GM21515 (cell line): Measurements from ENCODE around the gene RPL37.
"Not testable (repeated sequence)": the region's sequence is repeated elsewhere in the genome, so short reads cannot be mapped to it uniquely, and the experiment has no call there.

Experiments used
- ATAC-seq: cut with Tn5 transposase; IDR thresholded peaks from one replicate; pipeline ENCODE4 v1.9.1; 2021; ENCODE audit not compliant: unreplicated experiment

Gene RPL37

GRCh38 chr5:40798012-40798800 is 36.8 kb downstream of the RPL37 start, which contains the start of gene PRKAA1:
TSS of gene PRKAA1 (minus strand) at chr5:40798374. CDS start at chr5:40798189, 185 bp downstream.
- peak; percentile 97 for ATAC-seq

GRCh38 chr5:40797273-40798011 is 37.6 kb downstream of the RPL37 start:
- ATAC-seq: peak; percentile 42

GRCh38 chr5:40796487-40796889 is 38.5 kb downstream of the RPL37 start:
- no peak for ATAC-seq

- ATAC-seq: not testable (repeated sequence)
Observed at GRCh38 chr5:40794877-40795276, 40.1 kb downstream of the RPL37 start.

- not testable (repeated sequence) for ATAC-seq
Observed at GRCh38 chr5:40794340-40794739, 40.7 kb downstream of the RPL37 start.

GRCh38 chr5:40792691-40793090 is 42.3 kb downstream of the RPL37 start:
- not testable (repeated sequence) for ATAC-seq

GRCh38 chr5:40791715-40792139 is 43.3 kb downstream of the RPL37 start:
- ATAC-seq: no peak

- ATAC-seq: no peak
Observed at GRCh38 chr5:40790947-40791593, 44.0 kb downstream of the RPL37 start.

- ATAC-seq: not testable (repeated sequence)
Observed at GRCh38 chr5:40788941-40789340, 46.1 kb downstream of the RPL37 start.

GRCh38 chr5:40787986-40788385 is 47.0 kb downstream of the RPL37 start:
- ATAC-seq: no peak

GRCh38 chr5:40786664-40787063 is 48.4 kb downstream of the RPL37 start:
- ATAC-seq: not testable (repeated sequence)

GRCh38 chr5:40784916-40785315 is 50.1 kb downstream of the RPL37 start:
- no peak for ATAC-seq

GRCh38 chr5:40784027-40784653 is 50.9 kb downstream of the RPL37 start:
- no peak for ATAC-seq

GRCh38 chr5:40781843-40782409 is 53.1 kb downstream of the RPL37 start:
- ATAC-seq: no peak

- ATAC-seq: no peak
Observed at GRCh38 chr5:40780858-40781257, 54.2 kb downstream of the RPL37 start.

GRCh38 chr5:40780199-40780598 is 54.8 kb downstream of the RPL37 start:
- no peak for ATAC-seq

- ATAC-seq: no peak
Observed at GRCh38 chr5:40779561-40779960, 55.5 kb downstream of the RPL37 start.

- ATAC-seq: no peak
Observed at GRCh38 chr5:40778133-40778532, 56.9 kb downstream of the RPL37 start.

GRCh38 chr5:40776658-40776977 is 58.4 kb downstream of the RPL37 start:
- no peak for ATAC-seq

GRCh38 chr5:40775846-40776657 is 59.0 kb downstream of the RPL37 start:
- ATAC-seq: no peak
